Measurements from ENCODE around the gene PRTN3.

PRTN3 gene

GRCh38 chr19:805166-805551 lies 35.6 kb upstream of the PRTN3 start:
- H3K9me3 ChIP-seq (ENCODE audit: control insufficient read depth in 1 of 2, low read length in 2 of 2): no peaks in the 10 kb centered on the region
- H3K36me3 ChIP-seq (ENCODE audit: control insufficient read depth in 1 of 2, insufficient read depth in 2 of 2, low read length in 2 of 2): peaks cover 40 to 70% of the 10 kb centered on the region in 2 donors
- no peak overlapping the region for H3K4me3 ChIP-seq (ENCODE audit: low read depth in 1 of 2, low read length in 2 of 2)
- H3K27ac ChIP-seq (ENCODE audit: low read length): no peak overlapping the region
- H3K27me3 ChIP-seq (ENCODE audit: low read depth, low read length): no peaks in the 10 kb centered on the region
- peaks cover 15 to 49% of the 10 kb centered on the region in 2 donors for H3K4me1 ChIP-seq (ENCODE audit: control insufficient read depth in 1 of 2, insufficient read depth in 2 of 2, low read length in 2 of 2)

- H3K9me3 ChIP-seq (ENCODE audit: control insufficient read depth in 1 of 2, low read length in 2 of 2): no peaks in the 10 kb centered on the region
- peaks cover 9 to 42% of the 10 kb centered on the region in 2 donors for H3K4me1 ChIP-seq (ENCODE audit: control insufficient read depth in 1 of 2, insufficient read depth in 2 of 2, low read length in 2 of 2)
- peaks cover 47 to 72% of the 10 kb centered on the region in 2 donors for H3K36me3 ChIP-seq (ENCODE audit: control insufficient read depth in 1 of 2, insufficient read depth in 2 of 2, low read length in 2 of 2)
- no peaks in the 10 kb centered on the region for H3K27me3 ChIP-seq (ENCODE audit: low read depth, low read length)
- no peak overlapping the region for H3K27ac ChIP-seq (ENCODE audit: low read length)
- H3K4me3 ChIP-seq (ENCODE audit: low read depth in 1 of 2, low read length in 2 of 2): no peak overlapping the region
These were observed 34.9 kb upstream of the PRTN3 start for GRCh38 chr19:805600-806550.

GRCh38 chr19:806815-807421 lies 33.9 kb upstream of the PRTN3 start:
- peaks cover 5 to 31% of the 10 kb centered on the region in 2 donors for H3K4me1 ChIP-seq (ENCODE audit: control insufficient read depth in 1 of 2, insufficient read depth in 2 of 2, low read length in 2 of 2)
- H3K9me3 ChIP-seq (ENCODE audit: control insufficient read depth in 1 of 2, low read length in 2 of 2): no peaks in the 10 kb centered on the region
- H3K27ac ChIP-seq (ENCODE audit: low read length): no peak overlapping the region
- no peaks in the 10 kb centered on the region for H3K27me3 ChIP-seq (ENCODE audit: low read depth, low read length)
- H3K4me3 ChIP-seq (ENCODE audit: low read depth in 1 of 2, low read length in 2 of 2): no peak overlapping the region
- peaks cover 55 to 82% of the 10 kb centered on the region in 2 donors for H3K36me3 ChIP-seq (ENCODE audit: control insufficient read depth in 1 of 2, insufficient read depth in 2 of 2, low read length in 2 of 2)

- Histone ChIP-seq H3K36me3 (ENCODE audit: control insufficient read depth in 1 of 2, insufficient read depth in 2 of 2, low read length in 2 of 2) (peaks cover 55 to 86% of the 10 kb centered on the region in 2 donors), H3K9me3 (ENCODE audit: control insufficient read depth in 1 of 2, low read length in 2 of 2) (no peaks in the 10 kb centered on the region), H3K4me3 (ENCODE audit: low read depth in 1 of 2, low read length in 2 of 2) (no peak overlapping the region), H3K27me3 (ENCODE audit: low read depth, low read length) (no peaks in the 10 kb centered on the region), H3K27ac (ENCODE audit: low read length) (no peak overlapping the region), H3K4me1 (ENCODE audit: control insufficient read depth in 1 of 2, insufficient read depth in 2 of 2, low read length in 2 of 2) (peaks cover 0 to 22% of the 10 kb centered on the region in 2 donors)
These were observed 33.0 kb upstream of the PRTN3 start for GRCh38 chr19:807627-808422.

DNA sequence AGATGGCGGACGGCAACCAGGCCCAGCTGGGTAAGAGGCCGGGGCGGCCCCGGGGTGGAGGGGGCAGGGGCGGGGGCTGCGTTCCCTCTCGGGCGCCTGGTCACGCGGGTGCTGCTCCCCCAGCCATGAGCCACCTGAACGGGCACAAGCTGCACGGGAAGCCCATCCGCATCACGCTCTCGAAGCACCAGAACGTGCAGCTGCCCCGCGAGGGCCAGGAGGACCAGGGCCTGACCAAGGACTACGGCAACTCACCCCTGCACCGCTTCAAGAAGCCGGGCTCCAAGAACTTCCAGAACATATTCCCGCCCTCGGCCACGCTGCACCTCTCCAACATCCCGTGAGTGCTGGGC lies 32.4 kb upstream of the PRTN3 start:
- Histone ChIP-seq H3K27ac (ENCODE audit: low read length) (no peak overlapping the region), H3K4me1 (ENCODE audit: control insufficient read depth in 1 of 2, insufficient read depth in 2 of 2, low read length in 2 of 2) (peaks cover 0 to 16% of the 10 kb centered on the region in 2 donors), H3K4me3 (ENCODE audit: low read depth in 1 of 2, low read length in 2 of 2) (no peak overlapping the region), H3K9me3 (ENCODE audit: control insufficient read depth in 1 of 2, low read length in 2 of 2) (no peaks in the 10 kb centered on the region), H3K27me3 (ENCODE audit: low read depth, low read length) (no peaks in the 10 kb centered on the region), H3K36me3 (ENCODE audit: control insufficient read depth in 1 of 2, insufficient read depth in 2 of 2, low read length in 2 of 2) (peaks cover 55 to 92% of the 10 kb centered on the region in 2 donors)

- Histone ChIP-seq H3K27ac (ENCODE audit: low read length) (no peak overlapping the region), H3K4me3 (ENCODE audit: low read depth in 1 of 2, low read length in 2 of 2) (no peak overlapping the region), H3K9me3 (ENCODE audit: control insufficient read depth in 1 of 2, low read length in 2 of 2) (no peaks in the 10 kb centered on the region), H3K36me3 (ENCODE audit: control insufficient read depth in 1 of 2, insufficient read depth in 2 of 2, low read length in 2 of 2) (peaks cover 42 to 78% of the 10 kb centered on the region in 2 donors), H3K4me1 (ENCODE audit: control insufficient read depth in 1 of 2, insufficient read depth in 2 of 2, low read length in 2 of 2) (no peaks in the 10 kb centered on the region), H3K27me3 (ENCODE audit: low read depth, low read length) (no peaks in the 10 kb centered on the region)
These were observed 30.5 kb upstream of the PRTN3 start for GRCh38 chr19:810077-810855.

DNA sequence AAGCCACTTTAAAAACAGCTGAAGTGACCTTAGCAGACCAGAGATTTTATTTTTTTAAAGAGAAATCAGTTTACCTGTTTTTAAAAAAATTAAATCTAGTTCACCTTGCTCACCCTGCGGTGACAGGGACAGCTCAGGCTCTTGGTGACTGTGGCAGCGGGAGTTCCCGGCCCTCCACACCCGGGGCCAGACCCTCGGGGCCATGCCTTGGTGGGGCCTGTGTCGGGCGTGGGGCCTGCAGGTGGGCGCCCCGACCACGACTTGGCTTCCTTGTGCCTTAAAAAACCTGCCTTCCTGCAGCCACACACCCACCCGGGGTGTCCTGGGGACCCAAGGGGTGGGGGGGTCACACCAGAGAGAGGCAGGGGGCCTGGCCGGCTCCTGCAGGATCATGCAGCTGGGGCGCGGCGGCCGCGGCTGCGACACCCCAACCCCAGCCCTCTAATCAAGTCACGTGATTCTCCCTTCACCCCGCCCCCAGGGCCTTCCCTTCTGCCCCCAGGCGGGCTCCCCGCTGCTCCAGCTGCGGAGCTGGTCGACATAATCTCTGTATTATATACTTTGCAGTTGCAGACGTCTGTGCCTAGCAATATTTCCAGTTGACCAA lies 29.8 kb upstream of the PRTN3 start:
- no peak overlapping the region for H3K4me3 ChIP-seq (ENCODE audit: low read depth in 1 of 2, low read length in 2 of 2)
- H3K9me3 ChIP-seq (ENCODE audit: control insufficient read depth in 1 of 2, low read length in 2 of 2): no peaks in the 10 kb centered on the region
- H3K27ac ChIP-seq (ENCODE audit: low read length): no peak overlapping the region
- H3K36me3 ChIP-seq (ENCODE audit: control insufficient read depth in 1 of 2, insufficient read depth in 2 of 2, low read length in 2 of 2): peaks cover 38 to 71% of the 10 kb centered on the region in 2 donors
- H3K4me1 ChIP-seq (ENCODE audit: control insufficient read depth in 1 of 2, insufficient read depth in 2 of 2, low read length in 2 of 2): no peaks in the 10 kb centered on the region
- H3K27me3 ChIP-seq (ENCODE audit: low read depth, low read length): no peaks in the 10 kb centered on the region

DNA sequence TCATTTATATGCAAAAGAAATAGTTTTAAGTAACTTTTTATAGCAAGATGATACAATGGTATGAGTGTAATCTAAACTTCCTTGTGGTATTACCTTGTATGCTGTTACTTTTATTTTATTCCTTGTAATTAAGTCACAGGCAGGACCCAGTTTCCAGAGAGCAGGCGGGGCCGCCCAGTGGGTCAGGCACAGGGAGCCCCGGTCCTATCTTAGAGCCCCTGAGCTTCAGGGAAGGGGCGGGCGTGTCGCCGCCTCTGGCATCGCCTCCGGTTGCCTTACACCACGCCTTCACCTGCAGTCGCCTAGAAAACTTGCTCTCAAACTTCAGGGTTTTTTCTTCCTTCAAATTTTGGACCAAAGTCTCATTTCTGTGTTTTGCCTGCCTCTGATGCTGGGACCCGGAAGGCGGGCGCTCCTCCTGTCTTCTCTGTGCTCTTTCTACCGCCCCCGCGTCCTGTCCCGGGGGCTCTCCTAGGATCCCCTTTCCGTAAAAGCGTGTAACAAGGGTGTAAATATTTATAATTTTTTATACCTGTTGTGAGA lies 29.2 kb upstream of the PRTN3 start:
- no peaks in the 10 kb centered on the region for H3K4me1 ChIP-seq (ENCODE audit: control insufficient read depth in 1 of 2, insufficient read depth in 2 of 2, low read length in 2 of 2)
- H3K9me3 ChIP-seq (ENCODE audit: control insufficient read depth in 1 of 2, low read length in 2 of 2): no peaks in the 10 kb centered on the region
- peaks cover 36 to 65% of the 10 kb centered on the region in 2 donors for H3K36me3 ChIP-seq (ENCODE audit: control insufficient read depth in 1 of 2, insufficient read depth in 2 of 2, low read length in 2 of 2)
- H3K27ac ChIP-seq (ENCODE audit: low read length): no peak overlapping the region
- no peaks in the 10 kb centered on the region for H3K27me3 ChIP-seq (ENCODE audit: low read depth, low read length)
- no peak overlapping the region for H3K4me3 ChIP-seq (ENCODE audit: low read depth in 1 of 2, low read length in 2 of 2)

GRCh38 chr19:812049-812746 lies 28.6 kb upstream of the PRTN3 start:
- Histone ChIP-seq H3K4me1 (ENCODE audit: control insufficient read depth in 1 of 2, insufficient read depth in 2 of 2, low read length in 2 of 2) (no peaks in the 10 kb centered on the region), H3K36me3 (ENCODE audit: control insufficient read depth in 1 of 2, insufficient read depth in 2 of 2, low read length in 2 of 2) (peaks cover 30 to 59% of the 10 kb centered on the region in 2 donors), H3K27ac (ENCODE audit: low read length) (no peak overlapping the region), H3K9me3 (ENCODE audit: control insufficient read depth in 1 of 2, low read length in 2 of 2) (no peaks in the 10 kb centered on the region), H3K4me3 (ENCODE audit: low read depth in 1 of 2, low read length in 2 of 2) (no peak overlapping the region), H3K27me3 (ENCODE audit: low read depth, low read length) (no peaks in the 10 kb centered on the region)

- Histone ChIP-seq H3K4me1 (ENCODE audit: control insufficient read depth in 1 of 2, insufficient read depth in 2 of 2, low read length in 2 of 2) (no peaks in the 10 kb centered on the region), H3K36me3 (ENCODE audit: control insufficient read depth in 1 of 2, insufficient read depth in 2 of 2, low read length in 2 of 2) (peaks cover 24 to 53% of the 10 kb centered on the region in 2 donors), H3K27me3 (ENCODE audit: low read depth, low read length) (no peaks in the 10 kb centered on the region), H3K9me3 (ENCODE audit: control insufficient read depth in 1 of 2, low read length in 2 of 2) (no peaks in the 10 kb centered on the region), H3K4me3 (ENCODE audit: low read depth in 1 of 2, low read length in 2 of 2) (no peak overlapping the region), H3K27ac (ENCODE audit: low read length) (no peak overlapping the region)
These were observed 28.0 kb upstream of the PRTN3 start for GRCh38 chr19:812747-813218.
